NK-92 (cell line): ENCODE data around the gene ANKRD28.

Source experiments
- DNase-seq: peaks from one replicate; lab custom pipeline; 2025; ENCODE audit not compliant: unreplicated experiment; lab: John Stamatoyannopoulos, UW

Gene ANKRD28

GRCh38 chr3:15804553-15805095 is 6.8 kb upstream of the ANKRD28 start:
- no peak for DNase-seq

GRCh38 chr3:15803921-15804320 is 6.1 kb upstream of the ANKRD28 start:
- DNase-seq: no peak

DNA sequence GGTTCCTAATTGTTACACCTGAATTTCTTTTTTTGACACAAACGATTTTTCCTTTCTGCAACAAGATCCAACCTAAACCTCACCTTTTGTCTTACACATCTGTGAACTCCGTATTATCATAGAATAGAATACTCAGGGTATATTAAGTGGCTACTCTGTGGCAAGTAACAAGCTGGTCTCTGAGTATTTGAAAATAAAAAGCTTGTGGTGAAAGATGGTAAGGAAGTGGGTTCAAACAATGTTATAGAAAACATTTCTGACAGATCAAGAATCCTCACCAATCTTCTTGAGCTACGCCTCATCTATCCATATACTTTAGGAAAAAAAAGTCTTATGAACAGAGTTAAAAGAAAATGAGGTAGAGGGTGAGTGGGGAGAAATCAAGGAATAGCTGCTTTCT is 3.5 kb upstream of the ANKRD28 start:
- DNase-seq: no peak

DNA sequence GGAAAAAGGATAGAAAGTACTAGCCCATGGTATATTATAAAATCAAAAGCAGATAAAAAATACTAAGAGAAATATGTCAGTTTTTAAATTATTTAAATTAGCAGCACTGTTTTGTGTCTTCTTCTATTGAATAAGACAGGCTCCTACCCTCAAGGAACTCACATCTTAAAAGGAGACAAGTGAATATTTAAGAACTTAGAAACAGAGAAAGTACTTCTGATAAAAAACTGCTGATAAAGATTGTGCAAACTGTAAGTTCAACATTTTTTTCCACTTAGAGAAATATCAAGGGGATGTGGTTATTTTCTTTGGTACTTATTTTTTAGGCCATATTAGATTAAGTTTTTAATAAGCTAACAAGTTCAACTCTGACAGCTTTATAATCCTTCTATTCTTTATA is 3.0 kb upstream of the ANKRD28 start:
- DNase-seq: no peak

GRCh38 chr3:15800327-15800726 is 2.5 kb upstream of the ANKRD28 start:
- no peak for DNase-seq

- no peak for DNase-seq
These were observed 910 bp upstream of the ANKRD28 start for GRCh38 chr3:15798533-15799245.

GRCh38 chr3:15796771-15797641 is 773 bp downstream of the ANKRD28 start:
- no peak for DNase-seq

- no peak for DNase-seq
These were observed 1.4 kb downstream of the ANKRD28 start for GRCh38 chr3:15796331-15796730.

- no peak for DNase-seq
These were observed 2.0 kb downstream of the ANKRD28 start for GRCh38 chr3:15795651-15796308.

- DNase-seq: no peak
These were observed 2.7 kb downstream of the ANKRD28 start for GRCh38 chr3:15794842-15795650.

DNA sequence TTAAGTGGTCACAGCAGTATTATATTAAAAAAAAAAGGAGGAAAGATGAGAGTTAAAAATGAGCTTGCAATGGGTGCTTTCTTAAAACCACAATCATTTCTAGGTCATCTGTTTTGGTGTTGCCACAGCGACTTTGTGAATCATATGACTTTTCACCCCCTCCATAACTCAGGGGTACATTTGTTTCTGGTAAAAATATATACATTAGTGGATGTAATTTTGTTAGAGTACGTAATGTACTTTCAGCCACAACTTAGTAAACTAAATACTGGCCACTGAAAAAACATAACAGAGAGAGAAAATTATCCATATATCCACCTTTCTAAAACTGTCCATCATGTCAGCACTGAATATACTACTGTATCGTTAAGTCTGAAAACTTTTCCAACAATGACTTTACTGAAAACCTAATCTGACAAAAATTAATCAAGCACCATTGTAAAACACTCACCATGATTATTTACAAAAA is 3.4 kb downstream of the ANKRD28 start:
- DNase-seq: no peak

DNA sequence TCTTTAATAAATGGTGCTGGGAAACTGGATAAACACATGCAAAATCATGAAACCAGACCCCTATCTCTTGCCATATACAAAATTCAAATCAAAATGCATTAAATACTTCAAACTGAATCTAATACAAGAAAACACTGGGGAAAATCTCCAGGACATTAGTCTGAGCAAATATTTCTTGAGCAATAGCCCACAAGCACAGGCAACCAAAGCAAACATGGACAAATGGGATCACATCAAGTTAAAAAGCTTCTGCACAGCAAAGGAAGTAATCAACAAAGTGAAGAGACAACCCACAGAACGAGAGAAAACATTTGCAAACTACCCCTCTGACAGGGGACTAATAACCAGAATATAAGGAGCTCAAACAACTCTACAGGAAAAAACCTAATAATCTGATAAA is 6.3 kb downstream of the ANKRD28 start:
- no peak for DNase-seq

DNA sequence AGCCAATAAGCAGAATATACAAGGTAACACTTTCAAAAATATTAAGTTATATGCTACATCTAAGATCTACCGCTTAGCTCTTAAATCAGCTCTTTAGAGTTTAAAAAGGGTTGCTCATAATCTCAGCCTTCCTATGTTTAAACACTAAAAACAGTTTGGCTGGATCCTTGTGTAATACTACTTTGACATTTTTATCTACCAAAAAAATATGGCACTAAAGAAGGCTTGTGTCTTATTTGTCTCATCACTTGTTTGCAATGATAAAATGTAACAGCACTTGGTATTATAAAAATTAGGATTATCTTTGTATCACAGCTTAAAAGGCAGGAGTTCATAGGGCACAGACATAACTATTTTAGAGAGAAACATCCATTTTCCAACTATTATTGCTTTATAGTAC is 9.8 kb downstream of the ANKRD28 start:
- DNase-seq: no peak

GRCh38 chr3:15787526-15787925 is 10.3 kb downstream of the ANKRD28 start:
- no peak for DNase-seq

- DNase-seq: no peak
These were observed 14.3 kb downstream of the ANKRD28 start for GRCh38 chr3:15783361-15783969.

DNA sequence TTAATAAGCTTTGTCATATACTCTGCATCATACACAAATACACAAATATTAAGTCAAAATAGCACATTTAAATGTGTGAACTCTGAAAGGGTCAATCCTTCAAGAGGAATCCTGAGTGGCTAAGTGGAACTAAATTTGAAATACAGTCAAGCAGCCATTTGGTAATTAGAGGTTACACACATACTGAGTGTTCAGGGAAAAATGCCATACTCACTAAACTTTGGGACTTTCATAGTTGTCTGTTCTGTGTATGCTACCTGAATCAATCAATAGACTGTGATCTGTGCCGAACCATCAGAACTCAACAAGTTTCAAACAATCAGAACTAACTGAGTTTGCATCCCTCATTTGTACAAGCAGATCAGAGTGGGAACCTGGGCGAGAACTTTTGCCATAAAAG is 15.3 kb downstream of the ANKRD28 start:
- DNase-seq: no peak

GRCh38 chr3:15781637-15782402 is 16.0 kb downstream of the ANKRD28 start:
- no peak for DNase-seq

GRCh38 chr3:15781131-15781530 is 16.6 kb downstream of the ANKRD28 start:
- no peak for DNase-seq

DNA sequence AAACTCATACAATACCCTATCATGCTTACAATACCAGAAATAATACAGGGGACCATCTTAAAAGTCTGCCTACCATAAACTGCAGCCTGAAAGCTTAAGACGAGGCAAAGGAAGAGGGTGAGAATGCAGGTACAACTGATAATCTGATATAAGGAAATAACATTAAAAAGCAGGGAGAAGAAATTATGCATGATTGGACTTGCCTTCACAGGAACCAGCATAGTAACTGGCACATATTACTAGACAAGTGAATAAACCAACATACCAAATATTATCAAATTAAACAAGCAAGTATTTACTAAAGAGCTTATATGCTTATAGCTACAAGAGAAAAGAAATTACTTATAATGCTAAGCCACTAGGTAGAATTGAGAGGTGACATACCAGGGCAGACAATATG is 18.7 kb downstream of the ANKRD28 start:
- no peak for DNase-seq
